Skeletal muscle tissue (tissue), 5 donors: Measurements from ENCODE around the gene DCAF7. TPM values are rescaled to one million over a fixed set of nuclear protein-coding genes. Genes with fewer than 3 reads are reported as not detected.

Source experiments
- H3K27ac ChIP-seq: one replicate; pipeline ENCODE4 v1.7.0; 2013; ENCODE audit warnings: mild to moderate bottlenecking, low read depth, low read length, inconsistent platforms
- H3K27me3 ChIP-seq, 3 donors: one replicate each; pipeline ENCODE4 v1.7.0; 2013; ENCODE audit warnings: low read length in 3 of 3; ENCODE audit not compliant: control insufficient read depth in 3 of 3, insufficient read depth in 3 of 3
- H3K36me3 ChIP-seq, 3 donors: one replicate each; pipeline ENCODE4 v1.7.0; 2013; ENCODE audit warnings: low read length in 3 of 3; ENCODE audit not compliant: control insufficient read depth in 3 of 3, insufficient read depth in 3 of 3
- H3K4me1 ChIP-seq, 3 donors: one replicate each; pipeline ENCODE4 v1.7.0; 2013; ENCODE audit warnings: low read length in 3 of 3, mild to moderate bottlenecking in 3 of 3; ENCODE audit not compliant: control insufficient read depth in 3 of 3, insufficient read depth in 3 of 3
- H3K4me3 ChIP-seq, 3 donors: one replicate each; pipeline ENCODE4 v1.7.0; 2013; ENCODE audit warnings: low read length in 3 of 3
- H3K9ac ChIP-seq, 3 donors: one replicate each; pipeline ENCODE4 v1.7.0; 2013; ENCODE audit warnings: low read length in 3 of 3, mild to moderate bottlenecking in 3 of 3, moderate library complexity in 2 of 3, low read depth in 1 of 3
- H3K9me3 ChIP-seq, 3 donors: one replicate each; pipeline ENCODE4 v1.7.0; 2013; ENCODE audit warnings: low read length in 3 of 3; ENCODE audit not compliant: control insufficient read depth in 3 of 3
- small RNA-seq: library from RNA; depleted of rRNA; stranded (forward); fragments of <200 nt; gene quantifications from one replicate; pipeline ENCODE3, GENCODE V24; 2014
- total RNA-seq: library from RNA; depleted of rRNA; stranded (reverse); fragments of >200 nt; gene quantifications from one replicate; pipeline ENCODE4 v1.2.3, GENCODE V29; 2014
- donor health status: Osteomylitis.

The DCAF7 gene
- total RNA-seq, 1 donor from 2014 or later, result 13.6 TPM

GRCh38 chr17:63641692-63642448, 91.6 kb downstream of the DCAF7 start:
- H3K9ac ChIP-seq, result no peak overlapping the region
- H3K27ac ChIP-seq, result no peak overlapping the region
- H3K4me3 ChIP-seq, result no peak overlapping the region
- peaks cover 16 to 34% (median 23%) of the 10 kb centered on the region in 3 donors for H3K4me1 ChIP-seq
- no peaks in the 10 kb centered on the region for H3K27me3 ChIP-seq
- no peaks in the 10 kb centered on the region for H3K9me3 ChIP-seq
- H3K36me3 ChIP-seq, result peaks cover under 1 to 20% (median 8%) of the 10 kb centered on the region in 3 donors

Small RNAs within 50 kb of the gene (small RNA-seq; reads per million reads assigned to genes)
- gene RNU6-288P, result not detected

Other genes starting within 250 kb of the DCAF7 start
- gene CYB561, start 104.2 kb upstream of the DCAF7 start, total RNA-seq, result 4.2 TPM
- gene ACE, start 73.4 kb upstream of the DCAF7 start, total RNA-seq, result 7.8 TPM
- gene KCNH6, start 27.1 kb upstream of the DCAF7 start, total RNA-seq, result not detected
- 14.6 TPM for gene TACO1, start 50.4 kb downstream of the DCAF7 start, total RNA-seq
- gene MAP3K3, start 71.9 kb downstream of the DCAF7 start, total RNA-seq, result 25.1 TPM
- gene LIMD2, start 149.6 kb downstream of the DCAF7 start, total RNA-seq, result 3.7 TPM
- 13.6 TPM for gene STRADA, start 191.3 kb downstream of the DCAF7 start, total RNA-seq
- 43.8 TPM for gene CCDC47, start 223.1 kb downstream of the DCAF7 start, total RNA-seq
- gene DDX42, start 223.7 kb downstream of the DCAF7 start, total RNA-seq, result 69.9 TPM